Activated B cell treated with CpG ODN at 0.5 μM for 24 hours (primary cell): ENCODE data around the gene RAB6A. TPM values are rescaled to one million over a fixed set of nuclear protein-coding genes. Genes with fewer than 3 reads are reported as not detected.

Experiments used
- ATAC-seq: fragments of 200-7000 bp; cut with Tn5 transposase; one replicate; pipeline ENCODE4 v1.10.0; 2021; ENCODE audit warnings: low read depth, mild to moderate bottlenecking, moderate library complexity
- CTCF ChIA-PET: fragments of 350-600 bp; sonication (Branson Sonifier 250); formaldehyde crosslinking; loops from one replicate; lab custom pipeline; 2021; ENCODE audit warnings: antibody characterized with exemption; lab: Charles Lee
- POLR2A ChIA-PET: fragments of 350-600 bp; sonication (Branson Sonifier 250); formaldehyde crosslinking; loops from one replicate; lab custom pipeline; 2021; ENCODE audit warnings: antibody characterized with exemption; lab: Charles Lee
- DNase-seq: peaks from one replicate; pipeline ENCODE4 v3.0.0; 2022
- H3K27ac Mint-ChIP-seq: one replicate; pipeline ENCODE4 v1.8.0; 2020; ENCODE audit warnings: mixed read lengths
- H3K27me3 Mint-ChIP-seq: one replicate; pipeline ENCODE4 v1.8.0; 2021; ENCODE audit warnings: mixed read lengths
- H3K36me3 Mint-ChIP-seq: one replicate; pipeline ENCODE4 v1.8.0; 2021; ENCODE audit warnings: low read depth, mixed read lengths
- H3K4me1 Mint-ChIP-seq: one replicate; pipeline ENCODE4 v1.8.0; 2021; ENCODE audit warnings: mixed read lengths
- H3K4me3 Mint-ChIP-seq: one replicate; pipeline ENCODE4 v1.8.0; 2020; ENCODE audit warnings: mild to moderate bottlenecking, mixed read lengths
- H3K9me3 Mint-ChIP-seq: one replicate; pipeline ENCODE4 v1.8.0; 2020; ENCODE audit warnings: mixed read lengths
- intact Hi-C: fragments of 100-400 bp; cut with micrococcal nuclease; formaldehyde crosslinking; loops from one replicate; pipeline ENCODE4 v1.15.1; 2024
- total RNA-seq: library from RNA; stranded (reverse); gene quantifications from 2 replicates; pipeline ENCODE4 v1.2.3, GENCODE V29; 2022
- TF ChIP-seq, protein P1 (sequence below): fragments of 200-600 bp; IDR thresholded peaks from one replicate; pipeline ENCODE4 v1.8.0; 2022; ENCODE audit warnings: antibody characterized with exemption, mild to moderate bottlenecking

The RAB6A gene
- total RNA-seq, 1 donor from 2014 or later, result 53.3 TPM

DNA sequence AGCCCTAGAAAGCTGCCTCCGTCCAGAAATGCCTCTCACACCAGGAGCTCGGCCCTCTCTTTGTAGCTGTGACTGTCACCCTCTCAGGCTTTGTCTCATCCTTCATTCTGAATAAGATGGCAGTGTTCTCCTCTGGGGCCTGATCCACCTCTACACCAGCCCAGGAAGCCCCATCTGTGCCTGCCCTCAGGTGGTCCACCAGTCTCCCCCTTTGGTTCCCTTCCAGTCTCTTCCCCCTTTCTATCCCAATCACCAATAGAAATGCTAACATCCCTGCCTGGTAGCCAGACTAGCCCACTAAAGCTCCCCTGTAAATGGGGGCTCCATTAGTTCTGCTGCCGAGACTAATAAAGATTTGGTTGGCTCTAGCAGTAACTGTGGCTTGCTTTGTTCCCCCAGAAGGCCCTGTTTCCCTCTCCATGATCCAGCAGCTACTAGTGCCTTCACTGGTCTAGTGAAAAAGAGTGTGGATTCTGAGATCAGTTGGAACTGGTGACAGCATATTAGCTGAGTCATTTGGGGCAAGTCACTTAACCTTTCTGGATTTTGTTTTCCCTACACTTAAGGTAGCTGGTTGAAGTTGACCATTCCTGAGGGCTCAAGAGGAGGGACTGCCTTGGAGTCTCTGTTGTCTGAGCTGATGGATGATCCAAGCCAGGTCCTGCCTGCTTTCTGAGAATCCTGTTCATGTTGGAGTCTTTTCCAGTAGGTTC, 98.3 kb downstream of the RAB6A start:
- intact Hi-C loops, result no loop called here
- Mint-ChIP-seq H3K36me3 (no peaks in the 10 kb centered on the region), H3K4me1 (peaks cover 3% of the 10 kb centered on the region), H3K4me3 (no peak overlapping the region), H3K27ac (no peak overlapping the region), H3K9me3 (no peaks in the 10 kb centered on the region), H3K27me3 (no peaks in the 10 kb centered on the region)
- DNase-seq (no peak), ATAC-seq (no peak)
- ChIA-PET CTCF (interaction anchor here (1.2 to 7.2 kb wide), 6 partner anchors 17 to 367 kb away, joined by 3 to 112 read pairs (median 6); no protein-coding TSS in a partner anchor), POLR2A (no interaction called here)
- TF ChIP-seq, protein P1, sequence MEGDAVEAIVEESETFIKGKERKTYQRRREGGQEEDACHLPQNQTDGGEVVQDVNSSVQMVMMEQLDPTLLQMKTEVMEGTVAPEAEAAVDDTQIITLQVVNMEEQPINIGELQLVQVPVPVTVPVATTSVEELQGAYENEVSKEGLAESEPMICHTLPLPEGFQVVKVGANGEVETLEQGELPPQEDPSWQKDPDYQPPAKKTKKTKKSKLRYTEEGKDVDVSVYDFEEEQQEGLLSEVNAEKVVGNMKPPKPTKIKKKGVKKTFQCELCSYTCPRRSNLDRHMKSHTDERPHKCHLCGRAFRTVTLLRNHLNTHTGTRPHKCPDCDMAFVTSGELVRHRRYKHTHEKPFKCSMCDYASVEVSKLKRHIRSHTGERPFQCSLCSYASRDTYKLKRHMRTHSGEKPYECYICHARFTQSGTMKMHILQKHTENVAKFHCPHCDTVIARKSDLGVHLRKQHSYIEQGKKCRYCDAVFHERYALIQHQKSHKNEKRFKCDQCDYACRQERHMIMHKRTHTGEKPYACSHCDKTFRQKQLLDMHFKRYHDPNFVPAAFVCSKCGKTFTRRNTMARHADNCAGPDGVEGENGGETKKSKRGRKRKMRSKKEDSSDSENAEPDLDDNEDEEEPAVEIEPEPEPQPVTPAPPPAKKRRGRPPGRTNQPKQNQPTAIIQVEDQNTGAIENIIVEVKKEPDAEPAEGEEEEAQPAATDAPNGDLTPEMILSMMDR, result no peak

GRCh38 chr11:73661035-73661628, 99.7 kb downstream of the RAB6A start:
- H3K9me3 Mint-ChIP-seq, result no peaks in the 10 kb centered on the region
- peak overlapping the region; percentile 67 for H3K4me3 Mint-ChIP-seq
- intact Hi-C loops, result loop anchor here (1.0 kb wide), 7 partner anchors 14 to 366 kb away; partner anchors contain the start of gene RELT
- peaks cover 3% of the 10 kb centered on the region for H3K4me1 Mint-ChIP-seq
- ChIA-PET CTCF (interaction anchor here (0.5 to 7.2 kb wide), 19 partner anchors 13 to 475 kb away, joined by 3 to 112 read pairs (median 4); no protein-coding TSS in a partner anchor), POLR2A (interaction anchor here (1.4 kb wide), 1 partner anchor 35 kb away, joined by 4 read pairs; no protein-coding TSS in a partner anchor)
- ATAC-seq, result peak; percentile 99
- H3K27me3 Mint-ChIP-seq, result no peaks in the 10 kb centered on the region
- H3K36me3 Mint-ChIP-seq, result no peaks in the 10 kb centered on the region
- H3K27ac Mint-ChIP-seq, result no peak overlapping the region
- DNase-seq, result peak; percentile 85
- TF ChIP-seq, protein P1, result peak; percentile 89

GRCh38 chr11:73660497-73661034, 100.3 kb downstream of the RAB6A start:
- POLR2A ChIA-PET, result interaction anchor here (1.4 to 1.5 kb wide), 2 partner anchors 13 to 34 kb away, joined by 4 read pairs; no protein-coding TSS in a partner anchor
- DNase-seq (no peak), ATAC-seq (peak; percentile 40)
- intact Hi-C loops, result loop anchor here (1.0 kb wide), 7 partner anchors 13 to 365 kb away; partner anchors contain the start of gene RELT
- H3K27ac Mint-ChIP-seq, result no peak overlapping the region
- CTCF ChIA-PET, result interaction anchor here (0.5 to 7.2 kb wide), 18 partner anchors 13 to 475 kb away, joined by 3 to 112 read pairs (median 4); no protein-coding TSS in a partner anchor
- no peaks in the 10 kb centered on the region for H3K9me3 Mint-ChIP-seq
- TF ChIP-seq, protein P1, result no peak
- no peaks in the 10 kb centered on the region for H3K27me3 Mint-ChIP-seq
- H3K36me3 Mint-ChIP-seq, result no peaks in the 10 kb centered on the region
- H3K4me1 Mint-ChIP-seq, result peaks cover 3% of the 10 kb centered on the region
- H3K4me3 Mint-ChIP-seq, result peak overlapping the region; percentile 67

GRCh38 chr11:73659961-73660360, 100.9 kb downstream of the RAB6A start:
- H3K4me3 Mint-ChIP-seq, result no peak overlapping the region
- intact Hi-C loops, result no loop called here
- TF ChIP-seq, protein P1, result no peak
- no peak for DNase-seq
- ATAC-seq, result no peak
- H3K27ac Mint-ChIP-seq, result no peak overlapping the region
- H3K4me1 Mint-ChIP-seq, result peaks cover 3% of the 10 kb centered on the region
- no peaks in the 10 kb centered on the region for H3K27me3 Mint-ChIP-seq
- H3K9me3 Mint-ChIP-seq, result no peaks in the 10 kb centered on the region
- POLR2A ChIA-PET, result interaction anchor here (1.4 to 1.5 kb wide), 2 partner anchors 12 to 34 kb away, joined by 4 read pairs; no protein-coding TSS in a partner anchor
- CTCF ChIA-PET, result interaction anchor here (0.8 to 7.2 kb wide), 12 partner anchors 12 to 474 kb away, joined by 3 to 112 read pairs (median 6); no protein-coding TSS in a partner anchor
- H3K36me3 Mint-ChIP-seq, result no peaks in the 10 kb centered on the region
